GM19240 (cell line): ENCODE results near the gene CAMK1D.

Experiments
- DNase-seq: peaks from one replicate; pipeline ENCODE4 v3.0.0; 2011; ENCODE audit warnings: low spot score; ENCODE audit not compliant: insufficient read length

Gene CAMK1D

GRCh38 chr10:12884851-12885250 is 535.5 kb downstream of the CAMK1D start:
- no peak for DNase-seq
